Astrocyte (in vitro differentiated cells and primary cell): Measurements from ENCODE around the gene PSG5. TPM values are rescaled to one million over a fixed set of nuclear protein-coding genes. Genes with fewer than 3 reads are reported as not detected.
"Not testable (repeated sequence)": the region's sequence is repeated elsewhere in the genome, so short reads cannot be mapped to it uniquely, and the experiment has no call there.

Experiments
- DNase-seq: peaks from one replicate; pipeline ENCODE4 v3.0.0-alpha.2; 2010; ENCODE audit warnings: low read depth
- FAIRE-seq: peaks from 2 replicates; lab custom pipeline; 2011; peaks lifted over from hg19 to GRCh38; lab: Jason Lieb, UNC
- H2AFZ ChIP-seq: 2 replicates; pipeline ENCODE4 v1.6.0; 2012; ENCODE audit warnings: low read depth, low read length, inconsistent platforms
- H3K27ac ChIP-seq: 2 replicates; pipeline ENCODE4 v1.5.1; 2011; ENCODE audit warnings: low read depth, low read length, inconsistent platforms
- H3K27me3 ChIP-seq: 2 replicates; pipeline ENCODE4 v1.6.0; 2011; ENCODE audit warnings: low read length, inconsistent platforms; ENCODE audit not compliant: insufficient read depth
- H3K36me3 ChIP-seq: 2 replicates; pipeline ENCODE4 v1.5.1; 2011; ENCODE audit warnings: low read length, inconsistent platforms; ENCODE audit not compliant: insufficient read depth
- H3K4me1 ChIP-seq: 2 replicates; pipeline ENCODE4 v1.5.1; 2011; ENCODE audit warnings: low read length, inconsistent platforms; ENCODE audit not compliant: insufficient read depth
- H3K4me2 ChIP-seq: 2 replicates; pipeline ENCODE4 v1.6.0; 2012; ENCODE audit warnings: low read length, inconsistent platforms
- H3K4me3 ChIP-seq: 2 replicates; pipeline ENCODE4 v1.5.1; 2011; ENCODE audit warnings: low read depth, mild to moderate bottlenecking, low read length, inconsistent platforms; ENCODE audit not compliant: insufficient read depth
- H3K79me2 ChIP-seq: 2 replicates; pipeline ENCODE4 v1.6.0; 2012; ENCODE audit warnings: mild to moderate bottlenecking, low read length, inconsistent platforms; ENCODE audit not compliant: insufficient read depth
- H3K9ac ChIP-seq: 2 replicates; pipeline ENCODE4 v1.6.0; 2012; ENCODE audit warnings: mild to moderate bottlenecking, low read length, inconsistent platforms
- H3K9me3 ChIP-seq: 2 replicates; pipeline ENCODE4 v1.5.1; 2012; ENCODE audit warnings: low read depth, mild to moderate bottlenecking, low read length, inconsistent platforms; ENCODE audit not compliant: insufficient read depth
- H4K20me1 ChIP-seq: 2 replicates; pipeline ENCODE4 v1.6.0; 2012; ENCODE audit warnings: low read length, inconsistent platforms; ENCODE audit not compliant: insufficient read depth
- H3K27ac Mint-ChIP-seq: one replicate; pipeline ENCODE4 v1.8.0; 2021; ENCODE audit warnings: mild to moderate bottlenecking, mixed read lengths; ENCODE audit not compliant: unreplicated experiment
- H3K27me3 Mint-ChIP-seq: one replicate; pipeline ENCODE4 v1.8.0; 2021; ENCODE audit warnings: low read depth, mixed read lengths; ENCODE audit not compliant: unreplicated experiment
- H3K36me3 Mint-ChIP-seq: one replicate; pipeline ENCODE4 v1.8.0; 2021; ENCODE audit warnings: low read depth, mixed read lengths; ENCODE audit not compliant: unreplicated experiment
- H3K4me1 Mint-ChIP-seq: one replicate; pipeline ENCODE4 v1.8.0; 2021; ENCODE audit warnings: low read depth, mixed read lengths; ENCODE audit not compliant: unreplicated experiment
- H3K4me3 Mint-ChIP-seq: one replicate; pipeline ENCODE4 v1.8.0; 2021; ENCODE audit warnings: mild to moderate bottlenecking, moderate library complexity, mixed read lengths; ENCODE audit not compliant: unreplicated experiment
- H3K9me3 Mint-ChIP-seq: one replicate; pipeline ENCODE4 v1.8.0; 2021; ENCODE audit warnings: mild to moderate bottlenecking, mixed read lengths; ENCODE audit not compliant: unreplicated experiment
- CTCF ChIP-seq: IDR thresholded peaks from 2 replicates; pipeline ENCODE4 v1.5.1; 2011; ENCODE audit warnings: low read depth, mild to moderate bottlenecking, inconsistent platforms, low read length, moderate library complexity; ENCODE audit not compliant: insufficient read depth
- EZH2 ChIP-seq: IDR thresholded peaks from 2 replicates; pipeline ENCODE4 v1.6.1; 2012; ENCODE audit warnings: mild to moderate bottlenecking, low read length, inconsistent platforms; ENCODE audit not compliant: insufficient read depth
- total RNA-seq: library from RNA; stranded (reverse); gene quantifications from 2 replicates; pipeline ENCODE4 v1.2.1, GENCODE V29; 2021

Gene PSG5
- total RNA-seq, 1 donor from 2014 or later: 0.86 TPM

GRCh38 chr19:43127336-43127735 lies 59.0 kb downstream of the PSG5 start:
- FAIRE-seq: peak; percentile 20
- not testable (repeated sequence) for H3K9me3 Mint-ChIP-seq

DNA sequence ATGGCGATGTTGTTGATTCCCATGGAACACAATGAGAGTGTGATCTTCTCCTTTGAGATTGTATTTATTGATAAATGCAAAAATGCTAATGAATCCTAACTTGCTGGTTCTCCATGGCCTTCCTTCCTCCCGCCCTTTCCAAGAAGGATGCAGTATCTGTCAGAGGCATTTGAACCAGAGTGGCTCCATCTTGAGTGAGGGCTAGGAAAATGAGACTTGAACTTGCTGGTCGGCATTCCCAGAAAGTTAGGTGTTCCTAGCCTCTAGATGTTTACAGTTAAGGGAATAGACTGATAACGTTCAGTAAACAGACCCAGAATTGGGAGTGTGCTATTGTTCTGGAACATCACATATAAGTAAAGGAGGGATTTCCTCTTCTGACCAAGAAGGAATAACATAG lies 59.6 kb downstream of the PSG5 start:
- TF ChIP-seq CTCF (no peak), EZH2 (no peak)
- Mint-ChIP-seq H3K4me1 (no peaks in the 10 kb centered on the region), H3K9me3 (peaks cover 3% of the 10 kb centered on the region), H3K36me3 (no peaks in the 10 kb centered on the region), H3K27ac (no peak overlapping the region), H3K4me3 (no peak overlapping the region), H3K27me3 (no peaks in the 10 kb centered on the region)
- no peaks in the 10 kb centered on the region for H3K79me2 ChIP-seq
- H3K27ac ChIP-seq: peak overlapping the region; percentile 37
- peaks cover 7% of the 10 kb centered on the region for H3K4me1 ChIP-seq
- H3K4me3 ChIP-seq: no peak overlapping the region
- FAIRE-seq: no peak
- no peak for DNase-seq
- H2AFZ ChIP-seq: no peak overlapping the region
- H3K4me2 ChIP-seq: no peak overlapping the region
- no peaks in the 10 kb centered on the region for H3K27me3 ChIP-seq
- H3K9ac ChIP-seq: no peak overlapping the region
- no peaks in the 10 kb centered on the region for H3K9me3 ChIP-seq
- H3K36me3 ChIP-seq: no peaks in the 10 kb centered on the region
- H4K20me1 ChIP-seq: no peaks in the 10 kb centered on the region

More at GRCh38 chr19:43127336-43127735, 59.0 kb downstream of the PSG5 start:
- Histone ChIP-seq H3K4me2 (peak overlapping the region; percentile 29), H3K27ac (peak overlapping the region; percentile 37)
- not testable (repeated sequence) for H3K9ac ChIP-seq, H2AFZ ChIP-seq, H3K4me1 ChIP-seq, H3K4me3 ChIP-seq, H3K27me3 ChIP-seq, H3K4me3 Mint-ChIP-seq, H3K27ac Mint-ChIP-seq, H3K4me1 Mint-ChIP-seq, H3K79me2 ChIP-seq, H3K27me3 Mint-ChIP-seq, H4K20me1 ChIP-seq, H3K9me3 ChIP-seq, H3K36me3 ChIP-seq, H3K36me3 Mint-ChIP-seq
- DNase-seq: peak; percentile 85

GRCh38 chr19:43124360-43124759 lies 62.0 kb downstream of the PSG5 start:
- H3K4me2 ChIP-seq: no peak overlapping the region
- Mint-ChIP-seq H3K9me3 (peaks cover 3% of the 10 kb centered on the region), H3K36me3 (no peaks in the 10 kb centered on the region), H3K4me3 (no peak overlapping the region), H3K27ac (no peak overlapping the region), H3K27me3 (no peaks in the 10 kb centered on the region), H3K4me1 (no peaks in the 10 kb centered on the region)
- FAIRE-seq (no peak), DNase-seq (no peak)
- H3K4me3 ChIP-seq: no peak overlapping the region
- no peak overlapping the region for H3K27ac ChIP-seq
- H3K9me3 ChIP-seq: no peaks in the 10 kb centered on the region
- TF ChIP-seq EZH2: no peak
- no peak for TF ChIP-seq CTCF
- H3K9ac ChIP-seq: no peak overlapping the region
- H3K36me3 ChIP-seq: no peaks in the 10 kb centered on the region
- H3K4me1 ChIP-seq: peaks cover 13% of the 10 kb centered on the region
- no peaks in the 10 kb centered on the region for H3K79me2 ChIP-seq
- no peak overlapping the region for H2AFZ ChIP-seq
- H4K20me1 ChIP-seq: no peaks in the 10 kb centered on the region
- no peaks in the 10 kb centered on the region for H3K27me3 ChIP-seq

DNA sequence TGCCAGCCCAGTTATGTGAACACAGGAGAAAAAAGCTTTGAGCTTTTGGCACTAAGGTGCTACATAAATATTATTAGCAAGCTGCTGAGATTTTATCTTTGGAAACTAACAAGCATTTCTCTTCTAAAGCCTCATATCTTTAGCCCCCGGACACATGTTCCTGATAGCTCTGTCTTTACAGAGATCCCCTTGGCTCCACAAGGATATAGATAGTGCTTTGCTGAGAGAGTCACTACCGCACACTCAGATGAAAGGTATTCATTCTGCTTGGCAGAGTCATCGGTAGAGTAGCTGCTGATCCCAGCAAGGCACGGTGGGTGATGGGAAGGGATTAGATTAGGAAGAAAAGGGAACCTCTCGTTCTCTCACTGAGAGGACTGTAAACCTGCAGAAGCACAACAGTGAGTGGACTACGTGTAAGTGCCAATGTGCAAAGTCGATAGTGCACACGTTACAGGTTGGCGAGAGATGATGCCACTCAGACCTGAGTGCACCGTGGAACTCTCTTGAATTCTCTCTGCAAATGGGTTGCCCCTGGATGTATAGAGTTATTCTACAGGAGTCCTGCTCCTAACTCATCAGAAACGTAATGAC lies 65.8 kb downstream of the PSG5 start:
- peak; percentile 88 for DNase-seq
- FAIRE-seq, H3K36me3 ChIP-seq, H3K9ac ChIP-seq, H3K36me3 Mint-ChIP-seq, H3K4me1 ChIP-seq, H3K4me3 Mint-ChIP-seq, H3K27ac Mint-ChIP-seq, H3K27me3 ChIP-seq, H4K20me1 ChIP-seq, H3K4me3 ChIP-seq, H3K27me3 Mint-ChIP-seq, H3K9me3 Mint-ChIP-seq, H3K79me2 ChIP-seq, H3K4me1 Mint-ChIP-seq, H3K9me3 ChIP-seq, H2AFZ ChIP-seq: not testable (repeated sequence)
- Histone ChIP-seq H3K27ac (peak overlapping the region; percentile 50), H3K4me2 (peak overlapping the region; percentile 47)

- H3K4me1 ChIP-seq, H3K36me3 Mint-ChIP-seq, H2AFZ ChIP-seq, DNase-seq, H3K4me3 Mint-ChIP-seq, H3K4me3 ChIP-seq, H3K36me3 ChIP-seq, H3K9ac ChIP-seq, H3K4me2 ChIP-seq, H3K27ac Mint-ChIP-seq, H3K4me1 Mint-ChIP-seq, H3K27ac ChIP-seq, H3K9me3 ChIP-seq, H3K27me3 Mint-ChIP-seq, H3K9me3 Mint-ChIP-seq, H3K79me2 ChIP-seq, H3K27me3 ChIP-seq, H4K20me1 ChIP-seq: not testable (repeated sequence)
- peak; percentile 65 for FAIRE-seq
Observed at GRCh38 chr19:43119526-43119925, 66.8 kb downstream of the PSG5 start.
